MM.1S (cell line): ENCODE measurements around the gene ZNF43.

Experiments
- EZH2 ChIP-seq: fragments of 300-600 bp; sonication (generic); optimal IDR thresholded peaks from 2 replicates; pipeline ENCODE3; 2017; ENCODE audit warnings: low read depth, mild to moderate bottlenecking, antibody characterized with exemption, low read length, mixed read lengths
- EZH2phosphoT487 ChIP-seq: fragments of 300-600 bp; sonication (generic); IDR thresholded peaks from 2 replicates; pipeline ENCODE4 v1.6.1; 2018; ENCODE audit warnings: antibody characterized with exemption, low read length
- TF ChIP-seq, protein P1 (sequence below): fragments of 300-600 bp; sonication (generic); IDR thresholded peaks from 2 replicates; pipeline ENCODE4 v1.5.1; 2016; ENCODE audit warnings: antibody characterized with exemption, low read length, mixed read lengths

DNA sequence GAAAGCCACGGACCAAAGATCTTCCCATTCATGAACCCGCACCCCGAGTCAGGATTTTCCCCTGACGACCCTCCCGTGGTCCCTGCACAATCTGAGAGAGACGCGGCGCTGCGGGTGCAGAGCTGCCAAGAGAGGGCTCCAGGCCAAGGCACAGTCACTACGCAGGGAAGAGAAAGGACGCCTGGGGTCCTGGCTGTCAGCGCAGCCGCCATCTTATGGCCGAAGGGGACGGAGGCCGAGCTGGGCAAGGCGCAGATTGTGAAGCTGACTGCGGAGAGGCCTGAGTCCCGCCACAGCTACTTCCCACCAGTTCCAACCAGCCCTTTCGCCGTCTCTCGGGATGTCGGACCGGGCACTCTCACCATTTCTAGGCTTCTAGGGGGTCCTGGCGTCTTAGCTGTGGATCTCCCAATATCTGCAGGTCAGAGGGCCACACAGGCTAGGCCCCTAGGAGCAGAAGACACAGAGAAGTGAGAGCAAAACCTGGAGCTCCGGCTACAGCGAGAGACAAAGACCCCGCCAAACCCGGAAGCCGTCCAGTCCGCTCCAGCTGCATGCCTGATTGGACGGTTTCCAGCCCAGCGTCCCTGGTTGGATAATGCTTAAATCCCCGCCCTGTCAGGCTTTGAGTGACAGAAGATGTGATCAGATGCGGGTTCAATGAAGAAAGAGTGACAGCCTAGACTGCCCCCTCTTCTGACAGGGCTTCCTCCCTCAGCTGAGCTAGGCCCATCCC, 68.7 kb downstream of the ZNF43 start, which contains the start of gene ZNF100:
- TF ChIP-seq, protein P1, sequence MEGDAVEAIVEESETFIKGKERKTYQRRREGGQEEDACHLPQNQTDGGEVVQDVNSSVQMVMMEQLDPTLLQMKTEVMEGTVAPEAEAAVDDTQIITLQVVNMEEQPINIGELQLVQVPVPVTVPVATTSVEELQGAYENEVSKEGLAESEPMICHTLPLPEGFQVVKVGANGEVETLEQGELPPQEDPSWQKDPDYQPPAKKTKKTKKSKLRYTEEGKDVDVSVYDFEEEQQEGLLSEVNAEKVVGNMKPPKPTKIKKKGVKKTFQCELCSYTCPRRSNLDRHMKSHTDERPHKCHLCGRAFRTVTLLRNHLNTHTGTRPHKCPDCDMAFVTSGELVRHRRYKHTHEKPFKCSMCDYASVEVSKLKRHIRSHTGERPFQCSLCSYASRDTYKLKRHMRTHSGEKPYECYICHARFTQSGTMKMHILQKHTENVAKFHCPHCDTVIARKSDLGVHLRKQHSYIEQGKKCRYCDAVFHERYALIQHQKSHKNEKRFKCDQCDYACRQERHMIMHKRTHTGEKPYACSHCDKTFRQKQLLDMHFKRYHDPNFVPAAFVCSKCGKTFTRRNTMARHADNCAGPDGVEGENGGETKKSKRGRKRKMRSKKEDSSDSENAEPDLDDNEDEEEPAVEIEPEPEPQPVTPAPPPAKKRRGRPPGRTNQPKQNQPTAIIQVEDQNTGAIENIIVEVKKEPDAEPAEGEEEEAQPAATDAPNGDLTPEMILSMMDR: no peak
- TF ChIP-seq EZH2: no peak
- no peak for TF ChIP-seq EZH2phosphoT487
